Neural cell (in vitro differentiated cells): ENCODE results near the gene NUP62.

Source experiments
- EZH2 ChIP-seq: fragments of 200-600, 300-800 bp; shearing (Covaris generic), sonication (generic); IDR thresholded peaks from 2 replicates; pipeline ENCODE4 v1.6.1; 2014; ENCODE audit warnings: antibody characterized with exemption, low read length, borderline replicate concordance, mild to moderate bottlenecking; ENCODE audit not compliant: insufficient read depth, poor library complexity, severe bottlenecking
- POLR2AphosphoS5 ChIP-seq: IDR thresholded peaks from 2 replicates; pipeline ENCODE4 v1.6.1; 2012
- RAD21 ChIP-seq: fragments of 450-650 bp; conservative IDR thresholded peaks from 2 replicates; pipeline ENCODE4 v1.6.1; 2014; ENCODE audit warnings: antibody characterized with exemption, mild to moderate bottlenecking, moderate library complexity
- SMC3 ChIP-seq: fragments of 450-650 bp; conservative IDR thresholded peaks from 2 replicates; pipeline ENCODE4 v1.6.1; 2014; ENCODE audit warnings: antibody characterized with exemption, mild to moderate bottlenecking, moderate library complexity; ENCODE audit not compliant: poor library complexity
- TAF1 ChIP-seq: IDR thresholded peaks from 2 replicates; pipeline ENCODE4 v1.6.1; 2012; ENCODE audit warnings: low read depth
- TF ChIP-seq, protein P1 (sequence below): fragments of 450-650 bp; IDR thresholded peaks from 2 replicates; pipeline ENCODE4 v1.5.1; 2014; ENCODE audit warnings: antibody characterized with exemption, mild to moderate bottlenecking, moderate library complexity; ENCODE audit not compliant: poor library complexity, severe bottlenecking

GRCh38 chr19:49933643-49934042 is 4.3 kb upstream of the NUP62 start:
- TF ChIP-seq, protein P1, sequence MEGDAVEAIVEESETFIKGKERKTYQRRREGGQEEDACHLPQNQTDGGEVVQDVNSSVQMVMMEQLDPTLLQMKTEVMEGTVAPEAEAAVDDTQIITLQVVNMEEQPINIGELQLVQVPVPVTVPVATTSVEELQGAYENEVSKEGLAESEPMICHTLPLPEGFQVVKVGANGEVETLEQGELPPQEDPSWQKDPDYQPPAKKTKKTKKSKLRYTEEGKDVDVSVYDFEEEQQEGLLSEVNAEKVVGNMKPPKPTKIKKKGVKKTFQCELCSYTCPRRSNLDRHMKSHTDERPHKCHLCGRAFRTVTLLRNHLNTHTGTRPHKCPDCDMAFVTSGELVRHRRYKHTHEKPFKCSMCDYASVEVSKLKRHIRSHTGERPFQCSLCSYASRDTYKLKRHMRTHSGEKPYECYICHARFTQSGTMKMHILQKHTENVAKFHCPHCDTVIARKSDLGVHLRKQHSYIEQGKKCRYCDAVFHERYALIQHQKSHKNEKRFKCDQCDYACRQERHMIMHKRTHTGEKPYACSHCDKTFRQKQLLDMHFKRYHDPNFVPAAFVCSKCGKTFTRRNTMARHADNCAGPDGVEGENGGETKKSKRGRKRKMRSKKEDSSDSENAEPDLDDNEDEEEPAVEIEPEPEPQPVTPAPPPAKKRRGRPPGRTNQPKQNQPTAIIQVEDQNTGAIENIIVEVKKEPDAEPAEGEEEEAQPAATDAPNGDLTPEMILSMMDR, result no peak
- no peak for TF ChIP-seq POLR2AphosphoS5
- TF ChIP-seq SMC3, result no peak
- TF ChIP-seq RAD21, result no peak
- no peak for TF ChIP-seq EZH2
- TF ChIP-seq TAF1, result no peak
